Inflammatory macrophage treated with lipopolysaccharide for 4 hours (primary cell): ENCODE data around the gene PCDHGB6.
"Not testable (repeated sequence)": the region's sequence is repeated elsewhere in the genome, so short reads cannot be mapped to it uniquely, and the experiment has no call there.

Experiments used
- DNase-seq: peaks from one replicate; pipeline ENCODE4 v3.0.0-alpha.2; 2020

Gene PCDHGB6

DNA sequence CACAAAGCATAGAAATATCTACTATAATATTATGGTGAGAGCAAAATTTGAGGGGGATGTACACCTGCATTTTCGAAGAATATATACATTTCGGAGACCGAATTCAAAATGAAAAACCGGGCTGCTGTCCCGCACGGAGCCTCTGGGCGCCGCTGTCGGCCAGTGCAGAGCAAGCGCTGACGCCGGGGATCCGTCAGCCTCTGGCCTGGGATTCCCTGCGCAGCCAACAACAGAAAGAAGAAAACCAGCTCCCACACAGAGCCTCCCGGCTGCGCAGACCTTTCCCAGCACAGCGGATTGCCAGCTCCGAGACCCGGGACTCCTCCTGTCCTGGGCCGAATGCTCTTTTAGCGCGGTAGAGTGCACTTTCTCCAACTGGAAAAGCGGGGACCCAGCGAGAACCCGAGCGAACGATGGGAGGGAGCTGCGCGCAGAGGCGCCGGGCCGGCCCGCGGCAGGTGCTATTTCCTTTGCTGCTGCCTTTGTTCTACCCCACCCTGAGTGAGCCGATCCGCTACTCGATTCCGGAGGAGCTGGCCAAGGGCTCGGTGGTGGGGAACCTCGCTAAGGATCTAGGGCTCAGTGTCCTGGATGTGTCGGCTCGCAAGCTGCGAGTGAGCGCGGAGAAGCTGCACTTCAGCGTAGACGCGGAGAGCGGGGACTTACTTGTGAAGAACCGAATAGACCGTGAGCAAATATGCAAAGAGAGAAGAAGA is at the start of gene PCDHGB6:
TSS of gene PCDHGB6 (plus strand) at position 232 of the 716 bp plus-strand sequence. CDS start at position 414, 182 bp downstream.
- peak; percentile 52 for DNase-seq

DNA sequence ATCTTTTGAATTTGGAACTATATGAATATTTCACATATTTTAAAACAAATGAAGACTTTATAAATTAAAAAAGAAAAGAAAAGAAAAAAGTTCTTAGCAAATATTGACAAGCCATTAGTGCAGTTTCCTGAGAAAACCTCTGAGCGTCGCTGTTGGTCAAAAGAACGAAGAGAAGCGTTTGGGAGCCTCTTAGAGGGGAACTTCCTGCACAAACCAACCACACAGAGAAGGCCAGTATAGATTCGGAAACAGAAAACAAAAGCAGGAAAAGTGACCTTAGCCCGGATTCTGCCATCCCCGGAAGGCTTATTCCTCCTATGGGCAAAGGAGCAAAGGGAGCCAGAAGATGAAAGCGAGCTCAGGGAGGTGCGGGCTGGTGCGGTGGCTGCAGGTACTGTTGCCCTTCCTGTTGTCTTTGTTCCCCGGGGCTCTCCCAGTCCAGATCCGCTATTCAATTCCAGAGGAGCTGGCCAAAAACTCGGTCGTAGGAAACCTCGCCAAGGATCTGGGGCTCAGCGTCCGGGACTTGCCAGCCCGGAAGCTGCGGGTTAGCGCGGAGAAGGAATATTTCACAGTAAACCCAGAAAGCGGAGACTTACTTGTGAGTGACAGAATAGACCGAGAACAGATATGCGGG is 47.9 kb upstream of the PCDHGB6 start, which contains the start of gene PCDHGB2:
TSS of gene PCDHGB2 (plus strand) at position 205 of the 637 bp plus-strand sequence. CDS start at position 347, 142 bp downstream.
- DNase-seq = peak; percentile 15

DNA sequence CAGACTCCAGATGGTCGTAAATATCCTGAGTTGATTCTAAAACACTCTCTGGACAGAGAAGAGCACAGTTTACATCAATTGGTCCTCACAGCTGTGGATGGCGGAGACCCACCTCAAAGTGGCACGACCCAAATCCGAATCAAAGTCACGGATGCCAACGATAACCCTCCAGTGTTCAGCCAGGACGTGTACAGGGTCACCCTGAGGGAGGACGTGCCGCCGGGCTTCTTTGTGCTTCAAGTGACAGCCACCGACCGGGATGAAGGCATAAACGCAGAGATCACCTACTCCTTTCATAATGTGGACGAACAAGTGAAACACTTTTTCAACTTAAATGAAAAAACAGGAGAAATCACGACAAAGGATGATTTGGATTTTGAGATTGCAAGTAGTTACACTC is 47.1 kb upstream of the PCDHGB6 start:
- no peak for DNase-seq

DNA sequence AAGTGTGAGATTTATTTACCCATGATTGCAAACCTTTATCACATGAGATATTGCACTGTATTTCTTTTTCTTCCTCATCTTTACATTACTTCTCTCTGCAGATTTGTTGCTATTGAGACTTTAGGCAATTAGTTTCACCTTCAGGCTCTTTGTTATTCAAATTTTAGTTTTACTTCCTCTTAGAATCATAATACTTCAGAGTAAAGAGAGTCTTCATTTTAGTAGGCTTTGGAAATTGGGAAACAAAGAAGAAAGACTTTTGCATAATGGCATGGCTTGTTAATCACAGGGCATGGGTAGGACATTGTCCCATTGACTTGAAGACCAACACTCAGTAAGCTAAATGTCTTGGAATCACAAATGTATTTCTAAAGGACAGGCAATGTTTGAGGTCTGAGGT is 45.1 kb upstream of the PCDHGB6 start:
- DNase-seq = no peak

DNA sequence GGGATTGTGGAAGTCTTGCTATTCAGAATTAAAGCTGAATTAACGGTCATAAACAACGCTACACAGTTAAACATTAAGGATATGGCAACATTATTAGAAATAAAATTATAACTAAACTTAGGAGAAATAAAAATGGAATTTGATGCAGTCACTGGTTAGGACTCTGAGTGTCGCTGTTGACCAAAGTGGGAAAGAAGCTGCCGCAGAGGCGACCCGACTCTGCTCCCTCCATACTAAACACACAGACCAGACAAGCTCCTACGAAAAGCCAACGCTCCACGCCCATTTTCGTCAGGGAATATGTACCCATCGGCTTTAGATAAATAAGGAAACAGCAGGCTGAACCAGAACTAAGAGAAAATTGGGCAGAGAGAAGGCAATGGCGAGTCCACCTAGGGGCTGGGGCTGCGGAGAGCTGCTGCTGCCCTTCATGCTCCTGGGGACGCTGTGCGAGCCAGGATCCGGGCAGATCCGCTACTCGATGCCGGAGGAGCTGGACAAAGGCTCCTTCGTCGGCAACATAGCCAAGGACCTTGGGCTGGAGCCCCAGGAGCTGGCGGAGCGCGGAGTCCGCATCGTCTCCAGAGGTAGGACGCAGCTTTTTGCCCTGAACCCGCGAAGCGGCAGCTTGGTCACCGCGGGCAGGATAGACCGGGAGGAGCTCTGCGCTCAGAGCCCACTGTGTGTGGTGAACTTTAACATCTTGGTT is 43.7 kb upstream of the PCDHGB6 start, which contains the start of gene PCDHGA5:
TSS of gene PCDHGA5 (plus strand) at position 211 of the 709 bp plus-strand sequence. CDS start at position 380, 169 bp downstream.
- DNase-seq = no peak

DNA sequence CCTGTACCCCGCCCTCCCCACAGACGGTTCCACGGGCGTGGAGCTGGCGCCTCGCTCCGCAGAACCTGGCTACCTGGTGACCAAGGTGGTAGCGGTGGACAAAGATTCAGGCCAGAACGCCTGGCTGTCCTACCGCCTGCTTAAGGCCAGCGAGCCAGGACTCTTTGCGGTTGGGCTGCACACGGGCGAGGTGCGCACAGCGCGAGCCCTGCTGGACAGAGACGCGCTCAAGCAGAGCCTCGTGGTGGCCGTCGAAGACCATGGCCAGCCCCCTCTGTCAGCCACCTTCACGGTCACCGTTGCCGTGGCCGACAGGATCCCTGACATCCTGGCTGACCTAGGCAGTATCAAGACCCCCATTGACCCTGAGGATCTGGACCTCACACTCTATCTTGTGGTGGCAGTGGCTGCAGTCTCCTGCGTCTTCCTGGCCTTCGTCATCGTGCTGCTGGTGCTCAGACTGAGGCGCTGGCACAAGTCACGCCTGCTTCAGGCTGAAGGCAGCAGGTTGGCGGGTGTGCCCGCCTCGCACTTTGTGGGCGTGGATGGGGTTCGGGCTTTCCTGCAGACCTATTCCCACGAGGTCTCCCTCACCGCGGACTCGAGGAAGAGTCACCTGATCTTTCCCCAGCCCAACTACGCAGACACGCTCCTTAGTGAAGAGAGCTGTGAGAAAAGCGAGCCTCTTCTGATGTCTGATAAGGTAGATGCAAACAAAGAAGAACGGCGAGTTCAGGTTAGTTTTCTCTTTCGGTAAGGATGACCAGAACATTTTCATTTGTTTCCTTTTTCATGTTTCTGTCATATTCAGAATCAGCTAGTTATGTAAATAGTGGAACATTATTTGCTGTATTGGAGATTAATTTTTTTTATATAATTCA is 41.6 kb upstream of the PCDHGB6 start:
- DNase-seq = no peak

DNA sequence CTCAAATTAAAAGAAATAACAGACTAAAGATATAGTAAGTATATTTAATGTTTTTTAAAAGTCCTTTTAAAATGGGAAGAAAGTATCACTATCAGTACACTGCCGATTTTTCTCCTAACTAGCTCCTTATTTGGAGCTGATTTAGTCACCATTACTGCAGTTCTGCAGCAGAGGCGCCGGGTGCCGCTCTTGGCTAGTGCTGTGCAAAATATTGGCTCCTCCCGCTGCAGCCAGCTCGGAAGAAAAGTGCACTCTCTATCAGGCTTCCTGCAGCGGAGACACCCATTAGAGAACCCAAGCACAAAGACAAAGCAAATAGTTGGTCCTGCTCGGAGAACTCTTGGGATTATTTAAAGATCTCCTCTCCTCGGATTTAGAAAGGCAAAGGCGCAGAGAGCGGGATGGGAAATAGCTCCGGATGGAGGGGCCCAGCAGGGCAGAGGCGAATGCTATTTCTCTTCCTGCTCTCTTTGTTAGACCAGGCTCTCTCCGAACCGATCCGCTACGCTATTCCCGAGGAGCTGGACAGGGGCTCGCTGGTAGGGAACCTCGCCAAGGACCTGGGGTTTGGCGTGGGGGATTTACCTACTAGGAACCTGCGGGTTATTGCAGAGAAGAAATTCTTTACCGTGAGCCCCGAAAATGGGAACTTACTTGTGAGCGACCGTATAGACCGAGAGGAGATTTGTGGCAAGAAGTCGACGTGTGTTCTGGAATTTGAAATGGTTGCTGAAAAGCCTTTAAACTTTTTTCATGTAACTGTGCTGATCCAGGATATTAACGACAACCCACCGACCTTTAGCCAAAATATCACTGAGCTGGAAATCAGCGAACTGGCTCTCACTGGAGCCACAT is 37.6 kb upstream of the PCDHGB6 start, which contains the start of gene PCDHGB3:
TSS of gene PCDHGB3 (plus strand) at position 249 of the 855 bp plus-strand sequence. CDS start at position 402, 153 bp downstream.
- DNase-seq = no peak

DNA sequence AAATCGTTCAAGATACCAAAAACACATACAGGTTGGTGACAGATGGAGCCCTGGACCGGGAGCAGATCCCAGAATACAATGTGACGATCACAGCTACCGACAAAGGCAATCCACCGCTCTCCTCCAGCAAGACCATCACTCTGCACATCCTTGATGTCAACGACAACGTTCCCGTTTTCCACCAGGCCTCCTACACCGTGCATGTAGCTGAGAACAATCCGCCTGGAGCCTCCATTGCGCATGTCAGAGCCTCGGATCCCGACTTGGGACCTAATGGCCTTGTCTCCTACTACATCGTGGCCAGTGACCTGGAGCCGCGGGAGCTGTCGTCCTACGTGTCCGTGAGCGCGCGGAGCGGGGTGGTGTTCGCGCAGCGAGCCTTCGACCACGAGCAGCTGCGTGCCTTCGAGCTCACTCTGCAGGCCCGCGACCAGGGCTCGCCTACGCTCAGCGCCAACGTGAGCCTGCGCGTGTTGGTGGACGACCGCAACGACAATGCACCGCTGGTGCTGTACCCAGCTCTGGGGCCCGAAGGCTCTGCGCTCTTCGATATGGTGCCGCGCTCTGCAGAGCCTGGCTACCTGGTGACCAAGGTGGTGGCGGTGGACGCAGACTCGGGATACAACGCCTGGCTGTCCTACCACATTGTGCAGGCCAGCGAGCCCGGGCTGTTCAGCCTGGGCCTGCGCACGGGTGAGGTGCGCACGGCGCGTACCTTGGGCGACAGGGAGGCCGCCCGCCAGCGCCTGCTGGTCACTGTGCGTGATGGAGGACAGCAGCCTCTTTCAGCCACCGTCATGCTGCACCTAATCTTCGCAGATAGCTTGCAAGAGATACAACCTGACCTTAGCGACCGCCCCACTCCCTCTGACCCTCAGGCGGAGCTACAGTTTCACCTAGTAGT is 36.0 kb upstream of the PCDHGB6 start:
- no peak for DNase-seq

DNA sequence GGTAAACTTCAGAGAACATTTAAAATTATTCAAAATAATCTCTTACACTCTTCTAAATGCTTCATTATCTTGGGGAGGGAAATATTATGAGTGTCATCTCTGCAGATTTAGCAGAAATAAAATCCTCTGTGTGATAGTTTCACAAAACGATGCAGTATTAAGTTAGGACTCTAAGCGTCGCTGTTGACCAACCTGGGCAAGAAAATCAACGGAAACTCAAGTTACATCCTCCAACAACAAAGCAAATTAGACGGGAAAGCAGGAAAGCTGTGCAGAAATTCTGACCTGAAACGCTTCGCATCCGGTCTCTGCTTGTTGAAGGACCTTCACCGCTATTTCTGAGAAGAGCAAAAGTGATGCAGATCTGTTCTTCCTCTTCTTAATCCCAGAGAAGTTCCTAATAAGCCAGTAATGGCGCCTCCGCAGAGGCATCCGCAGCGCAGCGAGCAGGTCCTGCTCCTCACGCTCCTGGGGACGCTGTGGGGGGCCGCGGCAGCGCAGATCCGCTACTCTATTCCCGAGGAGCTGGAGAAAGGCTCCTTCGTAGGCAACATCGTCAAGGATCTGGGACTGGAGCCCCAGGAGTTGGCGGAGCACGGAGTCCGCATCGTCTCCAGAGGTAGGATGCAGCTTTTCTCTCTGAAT is 34.0 kb upstream of the PCDHGB6 start, which contains the start of gene PCDHGA6:
TSS of gene PCDHGA6 (plus strand) at position 219 of the 645 bp plus-strand sequence. CDS start at position 412, 193 bp downstream.
- DNase-seq = no peak

DNA sequence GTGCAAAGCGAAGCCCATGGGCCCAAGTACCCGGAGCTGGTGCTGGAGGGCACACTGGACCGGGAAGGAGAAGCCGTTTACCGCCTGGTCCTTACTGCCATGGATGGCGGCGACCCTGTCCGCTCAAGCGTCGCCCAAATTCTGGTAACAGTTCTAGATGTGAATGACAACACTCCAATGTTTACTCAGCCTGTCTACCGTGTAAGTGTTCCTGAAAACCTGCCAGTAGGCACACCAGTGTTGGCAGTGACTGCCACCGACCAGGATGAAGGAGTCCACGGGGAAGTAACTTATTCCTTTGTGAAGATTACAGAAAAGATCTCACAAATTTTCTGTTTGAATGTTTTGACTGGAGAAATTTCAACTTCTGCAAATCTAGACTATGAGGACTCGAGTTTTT is 33.2 kb upstream of the PCDHGB6 start:
- no peak for DNase-seq

DNA sequence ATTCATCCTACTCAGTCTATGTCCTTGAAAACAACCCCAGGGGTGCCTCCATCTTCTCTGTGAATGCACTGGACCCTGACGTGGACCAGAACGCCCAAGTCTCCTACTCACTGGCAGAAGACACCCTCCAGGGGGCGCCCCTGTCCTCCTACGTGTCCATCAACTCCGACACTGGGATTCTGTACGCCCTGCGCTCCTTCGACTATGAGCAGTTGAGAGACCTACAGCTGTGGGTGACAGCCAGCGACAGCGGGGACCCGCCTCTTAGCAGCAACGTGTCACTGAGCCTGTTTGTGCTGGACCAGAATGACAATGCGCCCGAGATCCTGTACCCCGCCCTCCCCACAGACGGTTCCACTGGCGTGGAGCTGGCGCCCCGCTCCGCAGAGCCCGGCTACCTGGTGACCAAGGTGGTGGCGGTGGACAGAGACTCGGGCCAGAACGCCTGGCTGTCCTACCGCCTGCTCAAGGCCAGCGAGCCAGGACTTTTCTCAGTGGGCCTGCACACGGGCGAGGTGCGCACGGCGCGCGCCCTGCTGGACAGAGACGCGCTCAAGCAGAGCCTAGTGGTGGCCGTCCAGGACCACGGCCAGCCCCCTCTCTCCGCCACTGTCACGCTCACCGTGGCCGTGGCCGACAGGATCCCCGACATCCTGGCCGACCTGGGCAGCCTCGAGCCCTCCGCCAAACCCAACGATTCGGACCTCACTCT is 32.2 kb upstream of the PCDHGB6 start:
- DNase-seq = not testable (repeated sequence)

DNA sequence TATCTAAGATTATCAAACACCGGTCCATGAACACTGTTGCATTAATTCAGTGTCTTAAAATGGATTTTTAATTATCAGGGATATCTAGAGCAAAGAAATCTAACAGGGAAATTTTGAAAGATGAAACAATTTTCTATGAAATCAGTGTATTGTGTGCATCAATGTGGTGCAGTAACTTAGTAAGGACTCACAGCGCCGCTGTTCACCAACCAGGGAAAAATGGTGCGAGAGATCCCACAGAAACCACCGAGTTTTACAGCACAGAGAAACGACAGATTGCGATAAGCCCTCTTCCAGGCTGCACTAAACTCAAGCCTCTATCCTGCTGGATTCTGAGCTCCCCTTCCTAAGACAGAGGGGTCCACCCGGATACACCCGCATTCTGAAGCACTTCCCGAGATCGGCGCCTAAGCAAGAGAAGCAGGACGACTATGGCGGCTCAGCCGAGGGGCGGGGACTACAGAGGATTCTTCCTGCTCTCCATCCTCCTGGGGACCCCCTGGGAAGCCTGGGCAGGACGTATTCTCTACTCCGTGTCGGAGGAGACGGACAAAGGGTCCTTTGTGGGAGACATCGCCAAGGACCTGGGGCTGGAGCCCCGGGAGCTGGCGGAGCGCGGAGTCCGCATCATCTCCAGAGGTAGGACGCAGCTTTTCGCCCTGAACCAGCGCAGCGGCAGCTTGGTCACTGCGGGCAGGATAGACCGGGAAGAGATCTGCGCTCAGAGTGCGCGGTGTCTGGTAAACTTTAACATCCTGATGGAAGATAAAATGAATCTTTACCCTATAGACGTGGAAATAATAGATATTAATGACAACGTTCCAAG is 25.1 kb upstream of the PCDHGB6 start, which contains the start of gene PCDHGA7:
TSS of gene PCDHGA7 (plus strand) at position 274 of the 826 bp plus-strand sequence. CDS start at position 432, 158 bp downstream.
- no peak for DNase-seq

DNA sequence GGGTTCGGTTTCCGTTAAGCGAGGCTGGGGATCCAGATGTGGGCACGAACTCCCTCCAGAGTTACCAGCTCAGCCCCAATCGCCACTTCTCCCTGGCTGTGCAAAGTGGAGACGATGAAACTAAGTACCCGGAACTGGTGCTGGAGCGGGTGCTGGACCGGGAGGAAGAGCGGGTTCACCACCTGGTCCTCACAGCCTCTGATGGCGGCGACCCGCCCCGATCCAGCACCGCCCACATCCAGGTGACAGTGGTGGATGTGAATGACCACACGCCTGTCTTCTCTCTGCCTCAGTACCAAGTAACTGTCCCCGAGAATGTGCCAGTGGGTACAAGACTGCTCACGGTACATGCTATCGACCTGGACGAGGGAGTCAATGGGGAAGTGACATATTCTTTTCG is 24.5 kb upstream of the PCDHGB6 start:
- no peak for DNase-seq

DNA sequence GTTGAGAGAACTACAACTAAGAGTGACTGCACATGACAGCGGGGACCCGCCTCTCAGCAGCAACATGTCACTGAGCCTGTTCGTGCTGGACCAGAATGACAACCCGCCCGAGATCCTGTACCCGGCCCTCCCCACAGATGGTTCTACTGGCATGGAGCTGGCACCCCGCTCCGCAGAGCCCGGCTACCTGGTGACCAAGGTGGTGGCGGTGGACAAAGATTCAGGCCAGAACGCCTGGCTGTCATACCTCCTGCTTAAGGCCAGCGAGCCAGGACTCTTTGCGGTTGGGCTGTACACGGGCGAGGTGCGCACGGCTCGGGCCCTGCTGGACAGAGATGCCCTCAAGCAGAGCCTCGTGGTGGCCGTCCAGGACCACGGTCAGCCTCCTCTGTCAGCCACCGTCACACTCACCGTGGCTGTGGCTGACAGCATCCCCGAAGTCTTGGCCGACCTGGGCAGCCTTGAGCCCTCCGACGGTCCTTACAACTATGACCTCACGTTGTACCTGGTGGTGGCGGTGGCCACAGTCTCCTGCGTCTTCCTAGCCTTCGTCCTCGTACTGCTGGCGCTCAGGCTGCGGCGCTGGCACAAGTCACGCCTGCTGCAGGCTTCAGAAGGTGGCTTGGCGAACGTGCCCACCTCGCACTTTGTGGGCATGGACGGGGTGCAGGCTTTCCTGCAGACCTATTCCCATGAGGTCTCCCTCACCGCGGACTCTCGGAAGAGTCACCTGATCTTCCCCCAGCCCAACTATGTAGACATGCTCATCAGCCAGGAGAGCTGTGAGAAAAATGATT is 23.2 kb upstream of the PCDHGB6 start:
- no peak for DNase-seq

DNA sequence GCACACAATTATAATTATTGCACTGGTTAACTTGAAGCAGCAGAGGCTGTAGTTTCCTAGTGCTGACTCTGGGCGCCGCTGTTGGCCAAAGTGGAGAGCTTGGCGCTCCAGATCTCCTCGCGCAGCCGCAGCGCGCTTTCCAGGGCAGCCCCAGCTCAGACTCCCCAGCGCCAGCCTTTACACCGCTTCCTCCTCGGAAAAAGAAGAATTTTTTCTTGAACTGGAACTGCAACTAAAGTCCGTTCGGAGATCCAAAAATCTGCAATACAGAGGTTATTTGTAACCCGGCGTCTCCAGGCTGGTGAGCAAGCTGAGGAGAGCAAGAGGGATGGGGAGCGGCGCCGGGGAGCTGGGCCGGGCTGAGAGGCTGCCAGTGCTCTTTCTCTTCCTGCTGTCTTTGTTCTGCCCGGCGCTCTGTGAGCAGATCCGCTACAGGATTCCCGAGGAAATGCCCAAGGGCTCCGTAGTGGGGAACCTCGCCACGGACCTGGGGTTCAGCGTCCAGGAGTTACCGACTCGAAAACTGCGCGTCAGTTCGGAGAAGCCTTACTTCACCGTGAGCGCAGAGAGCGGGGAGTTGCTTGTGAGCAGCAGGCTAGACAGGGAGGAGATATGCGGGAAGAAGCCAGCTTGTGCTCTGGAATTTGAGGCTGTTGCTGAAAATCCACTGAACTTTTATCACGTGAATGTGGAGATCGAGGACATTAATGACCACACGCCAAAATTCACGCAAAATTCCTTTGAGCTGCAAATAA is 20.1 kb upstream of the PCDHGB6 start, which contains the start of gene PCDHGB4:
TSS of gene PCDHGB4 (plus strand) at position 142 of the 755 bp plus-strand sequence. CDS start at position 329, 187 bp downstream.
- peak; percentile 22 for DNase-seq

DNA sequence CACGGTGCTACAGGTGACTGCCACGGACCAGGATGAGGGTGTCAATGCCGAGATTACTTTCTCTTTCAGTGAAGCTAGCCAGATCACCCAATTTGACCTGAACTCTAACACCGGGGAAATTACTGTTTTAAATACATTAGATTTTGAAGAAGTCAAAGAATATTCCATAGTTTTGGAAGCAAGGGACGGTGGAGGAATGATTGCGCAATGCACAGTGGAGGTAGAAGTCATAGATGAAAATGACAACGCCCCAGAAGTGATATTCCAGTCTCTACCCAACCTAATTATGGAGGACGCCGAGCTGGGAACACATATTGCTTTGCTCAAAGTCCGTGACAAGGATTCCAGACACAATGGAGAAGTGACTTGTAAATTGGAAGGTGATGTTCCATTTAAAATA is 19.2 kb upstream of the PCDHGB6 start:
- no peak for DNase-seq
